Glutamatergic neuron (in vitro differentiated cells): ENCODE results near the gene TRMT61A. TPM values are rescaled to one million over a fixed set of nuclear protein-coding genes. Genes with fewer than 3 reads are reported as not detected.
A peak's percentile ranks its signal among the peaks of the same experiment; 100 is the strongest.

Experiments used
- DNase-seq: peaks from one replicate; pipeline ENCODE4 v3.0.0; 2022
- H3K27ac Mint-ChIP-seq: one replicate; pipeline ENCODE4 v1.8.0; 2020; ENCODE audit warnings: mild to moderate bottlenecking, mixed read lengths, inconsistent platforms; ENCODE audit not compliant: unreplicated experiment
- H3K27me3 Mint-ChIP-seq: one replicate; pipeline ENCODE4 v1.8.0; 2020; ENCODE audit warnings: mild to moderate bottlenecking, moderate library complexity, mixed read lengths, inconsistent platforms; ENCODE audit not compliant: unreplicated experiment
- H3K36me3 Mint-ChIP-seq: one replicate; pipeline ENCODE4 v1.8.0; 2020; ENCODE audit warnings: mild to moderate bottlenecking, mixed read lengths, inconsistent platforms; ENCODE audit not compliant: unreplicated experiment
- H3K4me1 Mint-ChIP-seq: one replicate; pipeline ENCODE4 v1.8.0; 2020; ENCODE audit warnings: mild to moderate bottlenecking, low read depth, mixed read lengths, inconsistent platforms; ENCODE audit not compliant: unreplicated experiment
- H3K4me3 Mint-ChIP-seq: one replicate; pipeline ENCODE4 v1.8.0; 2020; ENCODE audit warnings: mild to moderate bottlenecking, mixed read lengths, inconsistent platforms; ENCODE audit not compliant: unreplicated experiment
- H3K9me3 Mint-ChIP-seq: one replicate; pipeline ENCODE4 v1.8.0; 2020; ENCODE audit warnings: mild to moderate bottlenecking, moderate library complexity, mixed read lengths, inconsistent platforms; ENCODE audit not compliant: unreplicated experiment
- total RNA-seq: library from RNA; stranded (reverse); fragmentation: NEBNext Ultra II Directional; extraction: Animal tissue kit (Norgen Biotek cat#: 25700); gene quantifications from one replicate; pipeline ENCODE4 v1.2.1, GENCODE V29; 2021; ENCODE audit not compliant: unreplicated experiment
- TF ChIP-seq, protein P1 (sequence below): fragments of 200-600 bp; sonication (generic); IDR thresholded peaks from one replicate; pipeline ENCODE4 v1.5.0; 2021; ENCODE audit not compliant: partially characterized antibody, unreplicated experiment

TRMT61A gene
- total RNA-seq, 1 donor from 2014 or later: 7.8 TPM

DNA sequence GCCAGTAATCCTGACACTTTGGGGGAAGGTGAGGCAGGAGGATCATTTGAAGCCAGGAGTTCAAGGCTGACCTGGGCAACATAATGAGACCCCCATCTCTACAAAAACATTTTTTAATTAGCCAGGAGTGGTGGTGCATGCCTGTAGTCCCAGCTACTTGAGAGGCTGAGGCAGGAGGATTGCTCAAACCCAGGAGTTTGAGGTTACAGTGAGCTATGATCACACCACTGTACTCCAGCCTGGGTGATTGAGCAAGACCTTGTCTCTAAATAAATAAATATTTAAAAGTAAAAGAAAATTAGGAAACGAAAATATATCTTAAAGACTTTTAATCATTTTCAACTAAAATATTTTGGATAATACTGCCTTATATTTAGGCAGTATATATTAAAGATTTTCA lies 32.2 kb upstream of the TRMT61A start:
- Mint-ChIP-seq H3K27me3 (peaks cover 3% of the 10 kb centered on the region), H3K4me1 (peaks cover 9% of the 10 kb centered on the region), H3K27ac (no peak overlapping the region), H3K9me3 (no peaks in the 10 kb centered on the region), H3K4me3 (no peak overlapping the region), H3K36me3 (no peaks in the 10 kb centered on the region)
- TF ChIP-seq, protein P1, sequence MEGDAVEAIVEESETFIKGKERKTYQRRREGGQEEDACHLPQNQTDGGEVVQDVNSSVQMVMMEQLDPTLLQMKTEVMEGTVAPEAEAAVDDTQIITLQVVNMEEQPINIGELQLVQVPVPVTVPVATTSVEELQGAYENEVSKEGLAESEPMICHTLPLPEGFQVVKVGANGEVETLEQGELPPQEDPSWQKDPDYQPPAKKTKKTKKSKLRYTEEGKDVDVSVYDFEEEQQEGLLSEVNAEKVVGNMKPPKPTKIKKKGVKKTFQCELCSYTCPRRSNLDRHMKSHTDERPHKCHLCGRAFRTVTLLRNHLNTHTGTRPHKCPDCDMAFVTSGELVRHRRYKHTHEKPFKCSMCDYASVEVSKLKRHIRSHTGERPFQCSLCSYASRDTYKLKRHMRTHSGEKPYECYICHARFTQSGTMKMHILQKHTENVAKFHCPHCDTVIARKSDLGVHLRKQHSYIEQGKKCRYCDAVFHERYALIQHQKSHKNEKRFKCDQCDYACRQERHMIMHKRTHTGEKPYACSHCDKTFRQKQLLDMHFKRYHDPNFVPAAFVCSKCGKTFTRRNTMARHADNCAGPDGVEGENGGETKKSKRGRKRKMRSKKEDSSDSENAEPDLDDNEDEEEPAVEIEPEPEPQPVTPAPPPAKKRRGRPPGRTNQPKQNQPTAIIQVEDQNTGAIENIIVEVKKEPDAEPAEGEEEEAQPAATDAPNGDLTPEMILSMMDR: no peak
- DNase-seq: no peak

DNA sequence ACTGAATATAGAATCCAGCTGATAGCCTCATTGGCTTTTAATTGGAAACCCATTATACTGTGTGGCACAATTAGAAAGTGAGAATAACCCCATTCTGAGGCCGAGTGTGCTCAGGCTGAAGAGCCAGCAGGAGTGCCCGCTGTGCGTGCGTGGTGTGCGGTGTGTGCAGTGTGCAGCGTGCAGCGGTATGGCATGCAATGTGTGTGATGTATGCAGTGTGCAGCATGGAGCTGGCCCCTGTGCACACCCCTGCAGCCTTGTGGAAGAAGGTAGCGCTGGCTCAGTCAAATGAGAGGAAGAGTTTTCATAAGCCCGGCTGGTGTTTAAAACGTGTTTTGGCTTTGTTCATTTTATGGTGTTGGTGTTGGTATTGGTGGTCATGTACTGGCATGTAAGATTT lies 29.3 kb upstream of the TRMT61A start:
- Mint-ChIP-seq H3K27ac (peak overlapping the region; percentile 72), H3K36me3 (no peaks in the 10 kb centered on the region), H3K27me3 (peaks cover 6% of the 10 kb centered on the region), H3K4me1 (peaks cover 7% of the 10 kb centered on the region), H3K9me3 (peaks cover 2% of the 10 kb centered on the region), H3K4me3 (no peak overlapping the region)
- DNase-seq: no peak
- TF ChIP-seq, protein P1: no peak

DNA sequence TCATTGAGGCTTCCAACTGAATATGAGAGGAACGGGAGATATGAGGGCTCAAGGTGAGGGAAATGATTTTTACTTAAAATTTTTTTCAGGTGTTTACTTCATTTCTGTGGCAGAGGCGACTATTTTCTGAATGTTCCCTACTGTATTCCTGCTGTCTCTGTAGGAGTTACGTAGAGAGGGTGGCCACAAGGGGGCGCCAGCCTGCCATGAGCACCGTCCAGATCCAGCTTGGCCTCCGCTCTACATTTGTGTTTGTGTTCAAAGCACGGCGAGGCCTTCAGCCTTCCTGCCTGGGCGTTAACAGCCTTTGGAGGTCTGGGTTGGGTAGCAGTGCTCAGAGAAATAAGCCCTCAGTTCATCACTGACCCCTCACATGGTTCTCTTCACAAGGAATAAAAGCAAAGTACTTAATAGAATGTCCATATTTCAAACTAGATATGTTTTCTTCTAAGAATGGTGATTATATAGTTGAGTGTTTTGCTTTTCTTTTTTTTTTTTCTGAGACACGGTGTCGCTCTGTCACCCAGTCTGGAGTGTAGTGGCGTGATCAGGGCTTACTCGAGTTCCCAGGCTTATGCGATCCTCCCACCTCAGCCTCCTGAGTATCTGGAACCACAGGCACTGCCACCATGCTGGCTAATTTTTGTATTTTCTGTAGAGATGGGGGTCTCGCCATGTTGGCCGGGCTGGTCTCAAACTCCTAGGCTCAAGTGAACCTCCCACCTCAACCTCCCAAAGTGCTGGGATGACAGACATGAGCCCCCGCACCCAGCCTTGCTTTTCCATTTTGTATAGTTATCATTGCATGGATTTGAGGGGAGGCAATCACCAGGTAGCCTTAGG lies 28.6 kb upstream of the TRMT61A start:
- Mint-ChIP-seq H3K4me1 (peaks cover 7% of the 10 kb centered on the region), H3K27ac (peak overlapping the region; percentile 72), H3K36me3 (no peaks in the 10 kb centered on the region), H3K27me3 (peaks cover 12% of the 10 kb centered on the region), H3K4me3 (no peak overlapping the region), H3K9me3 (peaks cover 5% of the 10 kb centered on the region)
- DNase-seq: peak; percentile 94
- TF ChIP-seq, protein P1: peak; percentile 95

DNA sequence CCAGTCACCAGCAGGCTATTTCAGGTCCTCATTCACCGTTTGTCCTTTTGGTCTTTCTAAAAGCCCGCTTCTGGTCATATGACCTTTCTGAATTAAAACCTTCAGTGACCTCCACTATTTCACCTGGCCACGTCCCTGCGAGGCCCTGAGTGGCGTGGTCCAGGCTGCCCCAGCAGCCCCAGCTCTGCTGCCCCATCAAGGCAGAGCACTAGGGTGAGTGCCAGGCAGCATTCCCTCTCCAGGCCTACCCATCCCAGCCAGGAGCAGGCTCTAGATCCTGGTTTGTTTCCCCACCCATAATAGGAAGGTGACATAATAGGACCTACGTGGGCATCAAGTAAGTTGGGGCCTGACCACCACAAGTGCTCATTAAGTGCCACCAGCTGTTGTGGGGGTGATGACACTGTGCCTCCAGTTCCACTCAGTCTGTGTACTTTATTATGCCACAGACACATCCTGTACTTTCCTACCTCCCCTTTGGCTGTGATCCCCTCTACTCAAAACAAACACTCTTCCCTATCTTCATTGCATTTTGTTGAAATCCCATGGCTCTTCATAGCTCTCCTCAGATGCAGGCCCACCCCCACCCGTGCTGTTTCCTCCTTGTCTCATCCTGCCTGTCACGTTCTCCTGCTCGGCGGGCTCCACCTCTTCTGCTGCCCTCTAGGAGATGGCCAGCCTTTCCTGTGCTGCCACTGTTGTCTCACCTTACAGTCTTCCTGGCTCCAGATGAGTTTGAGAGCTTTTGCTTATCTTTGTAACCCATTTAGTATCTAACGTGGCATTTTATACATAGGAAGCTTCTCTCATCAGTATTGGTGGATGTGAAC lies 27.7 kb upstream of the TRMT61A start:
- TF ChIP-seq, protein P1: no peak
- no peaks in the 10 kb centered on the region for H3K36me3 Mint-ChIP-seq
- peaks cover 6% of the 10 kb centered on the region for H3K9me3 Mint-ChIP-seq
- no peak for DNase-seq
- H3K27ac Mint-ChIP-seq: peak overlapping the region; percentile 79
- peaks cover 7% of the 10 kb centered on the region for H3K4me1 Mint-ChIP-seq
- peaks cover 12% of the 10 kb centered on the region for H3K27me3 Mint-ChIP-seq
- H3K4me3 Mint-ChIP-seq: no peak overlapping the region
